H1 (cell line): Measurements from ENCODE around the gene TC2N. TPM values are rescaled to one million over a fixed set of nuclear protein-coding genes. Genes with fewer than 3 reads are reported as not detected.

Source experiments
- ATF3 ChIP-seq: IDR thresholded peaks from 2 replicates; pipeline ENCODE4 v1.6.1; 2011; ENCODE audit warnings: low read depth, mild to moderate bottlenecking, low read length; ENCODE audit not compliant: insufficient read depth
- CHD1 ChIP-seq: IDR thresholded peaks from 2 replicates; pipeline ENCODE4 v1.6.1; 2012; ENCODE audit warnings: low read depth, low read length, improper control_type of control experiment
- HDAC2 ChIP-seq, 2 experiments: fragments of 300-600 bp in 1 of 2; sonication (generic) in 1 of 2; IDR thresholded peaks; 2 replicates each; pipeline ENCODE4 v1.6.1; 2011 to 2012; ENCODE audit warnings: low read depth in 2 of 2, low read length in 2 of 2, mild to moderate bottlenecking in 2 of 2, moderate library complexity in 2 of 2, borderline replicate concordance in 1 of 2, inconsistent platforms in 1 of 2
- NRF1 ChIP-seq: IDR thresholded peaks from 2 replicates; pipeline ENCODE4 v1.6.1; 2011; ENCODE audit warnings: mild to moderate bottlenecking, low read depth, low read length, improper control_type of control experiment
- RAD21 ChIP-seq, 2 experiments: IDR thresholded peaks in 1 of 2; conservative IDR thresholded peaks in 1 of 2; 2 replicates each; pipeline ENCODE4 v1.6.1; 2011; ENCODE audit warnings: low read depth in 2 of 2, low read length in 2 of 2, improper control_type of control experiment in 1 of 2, inconsistent platforms in 1 of 2, mild to moderate bottlenecking in 1 of 2, moderate library complexity in 1 of 2
- polyA plus RNA-seq, 7 experiments: library from polyadenylated mRNA; depleted of rRNA in 3 of 7; stranded (reverse) in 5 of 7; unstranded in 2 of 7; fragments of >200 nt in 5 of 7; fragments of 200-250 nt in 2 of 7; gene quantifications; 1 replicate in 5 of 7; 2 replicates in 1 of 7; 4 replicates in 1 of 7; pipeline versions ENCODE4 v1.2.1 to v1.2.3, GENCODE V29; 2011 to 2013; ENCODE audit warnings: missing spikeins in 2 of 7, mixed read lengths in 2 of 7
- total RNA-seq: library from RNA; stranded (reverse); fragmentation: NEBNext Ultra II Directional; extraction: Animal tissue kit (Norgen Biotek cat#: 25700); gene quantifications from 2 replicates; pipeline ENCODE4 v1.2.1, GENCODE V29; 2021

Gene TC2N
- total and polyA plus RNA-seq, 2 of the 8 experiments (the other 6 are each of a cell fraction or from before 2014, with no cell fraction given), result 9.7 to 36.2 TPM

GRCh38 chr14:91902336-91902735 lies 35.0 kb upstream of the TC2N start (continued):
- TF ChIP-seq HDAC2 (IDR thresholded peaks at IDR 0.05; ENCODE audit: borderline replicate concordance in 1 of 2, low read depth in 2 of 2, low read length in 2 of 2), result no peak
- TF ChIP-seq ATF3, result no peak
- no peak for TF ChIP-seq CHD1
- TF ChIP-seq RAD21 (IDR thresholded peaks at IDR 0.05 in 1 of 2, conservative IDR thresholded peaks at IDR 0.05 in 1 of 2; ENCODE audit: low read depth in 2 of 2, low read length in 2 of 2), result no peak
- no peak for TF ChIP-seq NRF1
